Measurements from ENCODE around the gene RASAL2. TPM values are rescaled to one million over a fixed set of nuclear protein-coding genes. Genes with fewer than 3 reads are reported as not detected.

The RASAL2 gene
- total and polyA plus RNA-seq, 2 donors (not counting 1 experiment from before 2014, with no cell fraction given) = 0.12 TPM; not detected in 1

DNA sequence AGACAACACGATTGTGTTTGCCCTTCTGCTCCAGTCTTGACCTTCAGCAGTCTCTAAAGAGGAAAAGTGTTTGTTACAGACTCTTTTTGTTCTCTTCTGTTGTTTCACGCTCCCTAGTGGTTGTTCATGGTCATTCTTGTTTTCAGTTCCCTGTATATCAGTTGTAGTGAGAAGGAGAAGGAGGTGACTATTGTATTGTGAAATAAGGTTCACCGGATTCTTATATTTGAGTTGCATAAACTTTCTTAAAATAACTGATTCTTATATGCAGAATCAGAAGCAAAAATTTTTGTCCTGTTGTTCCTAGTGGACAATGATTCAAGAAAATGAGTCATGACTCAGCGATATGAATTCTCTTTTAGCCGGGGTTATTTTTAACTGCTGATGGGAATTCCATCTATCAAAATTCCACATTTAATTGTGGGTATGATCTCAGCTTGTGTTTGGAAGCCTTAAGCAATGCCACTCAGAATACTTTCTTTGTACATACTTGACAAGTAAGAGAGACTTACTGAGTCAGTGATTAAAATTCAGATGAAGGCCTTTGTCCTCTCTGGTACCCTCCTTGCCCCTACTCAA lies 250.7 kb downstream of the RASAL2 start:
- no peaks in the 10 kb centered on the region for H3K4me1 Mint-ChIP-seq
- peaks cover 5% of the 10 kb centered on the region for H3K27me3 Mint-ChIP-seq
- Histone ChIP-seq H3K9ac (ENCODE audit: low read length) (no peak overlapping the region), H3K4me1 (ENCODE audit: control insufficient read depth in 2 of 2, insufficient read depth in 2 of 2, low read length in 2 of 2) (no peaks in the 10 kb centered on the region), H3K36me3 (replicated peaks in 1 of 2; ENCODE audit: control extremely low read depth in 1 of 2, control insufficient read depth in 1 of 2, extremely low read depth in 1 of 2, insufficient read depth in 2 of 2, low read length in 1 of 2) (no peaks in the 10 kb centered on the region), H3K79me2 (ENCODE audit: control insufficient read depth, insufficient read depth, low read length) (no peaks in the 10 kb centered on the region), H3K27ac (ENCODE audit: low read length in 2 of 2) (no peak overlapping the region), H3K27me3 (replicated peaks in 1 of 4; ENCODE audit: control extremely low read depth in 1 of 4, control insufficient read depth in 3 of 4, insufficient read depth in 4 of 4, low read length in 3 of 4) (no peaks in the 10 kb centered on the region), H3K9me3 (ENCODE audit: control extremely low read depth in 1 of 3, control insufficient read depth in 2 of 3, insufficient read depth in 1 of 3, low read length in 2 of 3) (no peaks in the 10 kb centered on the region), H3K4me2 (replicated peaks; ENCODE audit: low read depth, low read length, poor library complexity, severe bottlenecking) (no peak overlapping the region), H3K4me3 (ENCODE audit: control extremely low read depth in 1 of 5, extremely low read depth in 1 of 5, insufficient read depth in 1 of 5, low read depth in 2 of 5, low read length in 4 of 5) (no peak overlapping the region), H2AFZ (ENCODE audit: insufficient read depth, low read depth, low read length, poor library complexity, severe bottlenecking) (no peak overlapping the region), H4K20me1 (ENCODE audit: control insufficient read depth, insufficient read depth, low read length, poor library complexity, severe bottlenecking) (no peaks in the 10 kb centered on the region)
- H3K27ac Mint-ChIP-seq = no peak overlapping the region
- no CpG with 5 or more reads among the region's 5 CpGs for WGBS (ENCODE audit: insufficient coverage)
- no peak for DNase-seq
- no peak overlapping the region for H3K4me3 Mint-ChIP-seq
- TF ChIP-seq EZH2 (IDR thresholded peaks at IDR 0.05; ENCODE audit: borderline replicate concordance, insufficient read depth, low read depth, low read length, poor library complexity, severe bottlenecking) = no peak
- TF ChIP-seq, protein P1, sequence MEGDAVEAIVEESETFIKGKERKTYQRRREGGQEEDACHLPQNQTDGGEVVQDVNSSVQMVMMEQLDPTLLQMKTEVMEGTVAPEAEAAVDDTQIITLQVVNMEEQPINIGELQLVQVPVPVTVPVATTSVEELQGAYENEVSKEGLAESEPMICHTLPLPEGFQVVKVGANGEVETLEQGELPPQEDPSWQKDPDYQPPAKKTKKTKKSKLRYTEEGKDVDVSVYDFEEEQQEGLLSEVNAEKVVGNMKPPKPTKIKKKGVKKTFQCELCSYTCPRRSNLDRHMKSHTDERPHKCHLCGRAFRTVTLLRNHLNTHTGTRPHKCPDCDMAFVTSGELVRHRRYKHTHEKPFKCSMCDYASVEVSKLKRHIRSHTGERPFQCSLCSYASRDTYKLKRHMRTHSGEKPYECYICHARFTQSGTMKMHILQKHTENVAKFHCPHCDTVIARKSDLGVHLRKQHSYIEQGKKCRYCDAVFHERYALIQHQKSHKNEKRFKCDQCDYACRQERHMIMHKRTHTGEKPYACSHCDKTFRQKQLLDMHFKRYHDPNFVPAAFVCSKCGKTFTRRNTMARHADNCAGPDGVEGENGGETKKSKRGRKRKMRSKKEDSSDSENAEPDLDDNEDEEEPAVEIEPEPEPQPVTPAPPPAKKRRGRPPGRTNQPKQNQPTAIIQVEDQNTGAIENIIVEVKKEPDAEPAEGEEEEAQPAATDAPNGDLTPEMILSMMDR (IDR thresholded peaks at IDR 0.05) = no peak
- ChIA-PET CTCF (no interaction called here), POLR2A (no interaction called here)
- H3K9me3 Mint-ChIP-seq (ENCODE audit: insufficient read depth) = no peaks in the 10 kb centered on the region
- intact Hi-C loops (cut with micrococcal nuclease) = no loop called here
- ATAC-seq (ENCODE audit: low read depth) = no peak

DNA sequence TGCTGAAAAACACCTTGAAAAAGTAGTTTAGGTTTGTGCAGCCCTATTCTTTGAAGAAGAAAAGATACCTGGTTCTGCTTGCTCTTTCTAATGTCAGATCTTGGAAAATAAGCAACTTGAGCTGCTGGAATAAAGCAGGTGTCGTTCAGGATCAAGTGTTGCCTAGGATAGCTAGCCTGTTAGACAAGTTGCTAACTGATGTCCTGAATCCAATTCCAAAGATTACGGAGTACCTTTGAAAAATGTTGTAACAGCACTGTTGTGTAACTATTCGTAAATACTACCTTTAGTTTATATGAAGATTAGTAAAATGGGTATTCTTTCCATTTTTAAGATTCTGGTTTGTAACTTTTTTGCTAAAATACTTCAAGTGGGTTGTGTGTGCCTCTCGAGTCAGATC lies 251.3 kb downstream of the RASAL2 start:
- CTCF ChIA-PET = no interaction called here
- no peaks in the 10 kb centered on the region for H3K79me2 ChIP-seq (ENCODE audit: control insufficient read depth, insufficient read depth, low read length)
- POLR2A ChIA-PET = interaction anchor here (0.6 kb wide), 1 partner anchor 777 kb away, joined by 3 read pairs; no protein-coding TSS in a partner anchor

More for the DNA sequence above, 251.3 kb downstream of the RASAL2 start:
- no peaks in the 10 kb centered on the region for H3K4me1 ChIP-seq (ENCODE audit: control insufficient read depth in 2 of 2, insufficient read depth in 2 of 2, low read length in 2 of 2)
- H3K27ac ChIP-seq (ENCODE audit: low read length in 2 of 2) = no peak overlapping the region
- no peaks in the 10 kb centered on the region for H3K36me3 ChIP-seq (replicated peaks in 1 of 2; ENCODE audit: control extremely low read depth in 1 of 2, control insufficient read depth in 1 of 2, extremely low read depth in 1 of 2, insufficient read depth in 2 of 2, low read length in 1 of 2)
- no peak overlapping the region for H3K4me3 Mint-ChIP-seq
- no peak for TF ChIP-seq EZH2 (IDR thresholded peaks at IDR 0.05; ENCODE audit: borderline replicate concordance, insufficient read depth, low read depth, low read length, poor library complexity, severe bottlenecking)
- TF ChIP-seq, protein P1 (IDR thresholded peaks at IDR 0.05) = no peak
- H3K4me3 ChIP-seq (ENCODE audit: control extremely low read depth in 1 of 5, extremely low read depth in 1 of 5, insufficient read depth in 1 of 5, low read depth in 2 of 5, low read length in 4 of 5) = no peak overlapping the region
- peaks cover 7% of the 10 kb centered on the region for H3K27me3 Mint-ChIP-seq
- H2AFZ ChIP-seq (ENCODE audit: insufficient read depth, low read depth, low read length, poor library complexity, severe bottlenecking) = no peak overlapping the region
- H4K20me1 ChIP-seq (ENCODE audit: control insufficient read depth, insufficient read depth, low read length, poor library complexity, severe bottlenecking) = no peaks in the 10 kb centered on the region
- no peak for DNase-seq
- H3K9ac ChIP-seq (ENCODE audit: low read length) = no peak overlapping the region
- no peak overlapping the region for H3K4me2 ChIP-seq (replicated peaks; ENCODE audit: low read depth, low read length, poor library complexity, severe bottlenecking)
- no peak overlapping the region for H3K27ac Mint-ChIP-seq
- no peaks in the 10 kb centered on the region for H3K9me3 ChIP-seq (ENCODE audit: control extremely low read depth in 1 of 3, control insufficient read depth in 2 of 3, insufficient read depth in 1 of 3, low read length in 2 of 3)
- no peaks in the 10 kb centered on the region for H3K9me3 Mint-ChIP-seq (ENCODE audit: insufficient read depth)
- H3K27me3 ChIP-seq (replicated peaks in 1 of 4; ENCODE audit: control extremely low read depth in 1 of 4, control insufficient read depth in 3 of 4, insufficient read depth in 4 of 4, low read length in 3 of 4) = no peaks in the 10 kb centered on the region
- intact Hi-C loops (cut with micrococcal nuclease) = no loop called here
- ATAC-seq (ENCODE audit: low read depth) = no peak
- no peaks in the 10 kb centered on the region for H3K4me1 Mint-ChIP-seq
- 80% methylated on average over 1 of the region's 4 CpGs for WGBS (ENCODE audit: insufficient coverage)
